Neuronal stem cell (in vitro differentiated cells): ENCODE results near the gene APBB2.
A peak's percentile ranks its signal among the peaks of the same experiment; 100 is the strongest.

ENCODE experiments used
- DNase-seq: peaks from one replicate; pipeline ENCODE4 v3.0.0-alpha.2; 2013; ENCODE audit warnings: low spot score
- H2AFZ ChIP-seq: one replicate; pipeline ENCODE4 v1.6.1; 2013; ENCODE audit warnings: mild to moderate bottlenecking, low read length, inconsistent platforms
- H2AK5ac ChIP-seq: 2 replicates; pipeline ENCODE4 v1.6.1; 2013; ENCODE audit warnings: low read depth, mild to moderate bottlenecking, inconsistent platforms, low read length, moderate library complexity, mixed read lengths
- H2BK120ac ChIP-seq: 2 replicates; pipeline ENCODE4 v1.6.1; 2013; ENCODE audit warnings: low read depth, mild to moderate bottlenecking, inconsistent platforms, low read length, moderate library complexity, mixed read lengths
- H2BK12ac ChIP-seq: one replicate; pipeline ENCODE4 v1.6.1; 2013; ENCODE audit warnings: low read length, inconsistent platforms
- H2BK15ac ChIP-seq: 2 replicates; pipeline ENCODE4 v1.6.1; 2013; ENCODE audit warnings: mild to moderate bottlenecking, low read length, inconsistent platforms, mixed read lengths
- H2BK5ac ChIP-seq: one replicate; pipeline ENCODE4 v1.6.1; 2013; ENCODE audit warnings: inconsistent platforms, mild to moderate bottlenecking, low read length, moderate library complexity
- H3K14ac ChIP-seq: one replicate; pipeline ENCODE4 v1.6.1; 2013; ENCODE audit warnings: low read length, inconsistent platforms
- H3K18ac ChIP-seq: 2 replicates; pipeline ENCODE4 v1.6.1; 2013; ENCODE audit warnings: low read length, inconsistent platforms
- H3K23ac ChIP-seq: 2 replicates; pipeline ENCODE4 v1.6.1; 2013; ENCODE audit warnings: low read depth, mild to moderate bottlenecking, mixed read lengths, low read length, inconsistent platforms; ENCODE audit not compliant: poor library complexity
- H3K27ac ChIP-seq: replicated peaks from 3 replicates; pipeline ENCODE4 v1.5.1; 2013; ENCODE audit warnings: low read length, inconsistent platforms
- H3K27me3 ChIP-seq, 3 experiments: 2 replicates each; pipeline ENCODE4 v1.6.1; 2013; ENCODE audit warnings: low read length in 3 of 3, mild to moderate bottlenecking in 2 of 3, inconsistent platforms in 1 of 3, low read depth in 1 of 3, mixed read lengths in 1 of 3, moderate library complexity in 1 of 3; ENCODE audit not compliant: control insufficient read depth in 3 of 3, insufficient read depth in 3 of 3
- H3K36me3 ChIP-seq, 2 donors: replicated peaks in 1 of 2; 2 replicates each; pipeline ENCODE4 v1.6.1; 2013; ENCODE audit warnings: low read length in 2 of 2; ENCODE audit not compliant: control insufficient read depth in 2 of 2, insufficient read depth in 2 of 2
- H3K4ac ChIP-seq: 2 replicates; pipeline ENCODE4 v1.6.1; 2013; ENCODE audit warnings: inconsistent platforms, mild to moderate bottlenecking, low read length, moderate library complexity
- H3K4me1 ChIP-seq, 2 donors: 1 replicate in 1 of 2; 2 replicates in 1 of 2; pipeline ENCODE4 v1.6.1; 2013; ENCODE audit warnings: low read length in 2 of 2, low read depth in 1 of 2; ENCODE audit not compliant: control insufficient read depth in 2 of 2, insufficient read depth in 1 of 2
- H3K4me2 ChIP-seq: one replicate; pipeline ENCODE4 v1.6.1; 2013; ENCODE audit warnings: mild to moderate bottlenecking, low read length, inconsistent platforms; ENCODE audit not compliant: insufficient read depth, poor library complexity, severe bottlenecking
- H3K4me3 ChIP-seq, 2 donors: 2 replicates each; pipeline ENCODE4 v1.5.1; 2013; ENCODE audit warnings: low read length in 2 of 2, mild to moderate bottlenecking in 2 of 2, inconsistent platforms in 1 of 2, moderate library complexity in 1 of 2
- H3K79me1 ChIP-seq: one replicate; pipeline ENCODE4 v1.6.1; 2013; ENCODE audit warnings: low read depth, mild to moderate bottlenecking, inconsistent platforms, low read length, moderate library complexity
- H3K9ac ChIP-seq: one replicate; pipeline ENCODE4 v1.6.1; 2013; ENCODE audit warnings: mild to moderate bottlenecking, low read depth, low read length, inconsistent platforms; ENCODE audit not compliant: poor library complexity
- H3K9me3 ChIP-seq, 2 donors: replicated peaks in 1 of 2; 2 replicates each; pipeline versions ENCODE3 to v1.6.1; 2013; ENCODE audit warnings: low read length in 2 of 2, mild to moderate bottlenecking in 2 of 2, inconsistent platforms in 1 of 2, low read depth in 1 of 2, mixed read lengths in 1 of 2, moderate library complexity in 1 of 2; ENCODE audit not compliant: control insufficient read depth in 2 of 2, insufficient read depth in 1 of 2
- H4K8ac ChIP-seq: one replicate; pipeline ENCODE4 v1.6.1; 2013; ENCODE audit warnings: low read depth, mild to moderate bottlenecking, inconsistent platforms, low read length, moderate library complexity
- H4K91ac ChIP-seq: one replicate; pipeline ENCODE4 v1.6.1; 2013; ENCODE audit warnings: low read length, low read depth, mild to moderate bottlenecking, inconsistent platforms; ENCODE audit not compliant: poor library complexity
- WGBS, 2 donors: extraction: QIAGEN DNeasy Blood & Tissue Kit; methylation state at CpG; one replicate each; pipeline ENCODE4 v1.1.7; 2013; ENCODE audit warnings: missing lambda C conversion rate in 2 of 2, mixed read lengths in 1 of 2; ENCODE audit not compliant: insufficient read length in 2 of 2, insufficient replicate concordance in 1 of 2; ENCODE audit errors: extremely low coverage in 2 of 2; 5-methylcytosine and 5-hydroxymethylcytosine counted together

APBB2 gene

GRCh38 chr4:41160012-41160789 is 54.1 kb downstream of the APBB2 start:
- DNase-seq: no peak
- Histone ChIP-seq H3K4ac (peak overlapping the region; percentile 59), H4K8ac (no peak overlapping the region), H3K23ac (peak overlapping the region; percentile 39), H3K4me1 (peaks cover 0 to 2% of the 10 kb centered on the region in 2 donors), H3K9ac (no peak overlapping the region), H2BK5ac (no peak overlapping the region), H2BK120ac (no peak overlapping the region), H2BK12ac (no peak overlapping the region), H2BK15ac (no peak overlapping the region), H3K4me2 (no peak overlapping the region), H2AFZ (no peak overlapping the region), H3K36me3 (no peaks in the 10 kb centered on the region), H3K27me3 (peaks cover 0 to 4% (median 0%) of the 10 kb centered on the region in 3 experiments), H3K79me1 (no peaks in the 10 kb centered on the region), H3K9me3 (no peaks in the 10 kb centered on the region), H3K14ac (no peak overlapping the region), H2AK5ac (no peak overlapping the region), H3K27ac (no peak overlapping the region), H4K91ac (no peak overlapping the region), H3K4me3 (no peak overlapping the region), H3K18ac (peak overlapping the region; percentile 61)
- WGBS, 2 donors: no CpG with 5 or more reads among the region's 10 CpGs

GRCh38 chr4:41158756-41159155 is 55.6 kb downstream of the APBB2 start:
- peaks cover 0 to 2% of the 10 kb centered on the region in 2 donors for H3K4me1 ChIP-seq
- no peak overlapping the region for H3K4me2 ChIP-seq
- H2BK12ac ChIP-seq: no peak overlapping the region
- no peak overlapping the region for H2BK15ac ChIP-seq
- no peak overlapping the region for H3K27ac ChIP-seq
- no CpG with 5 or more reads among the region's 5 CpGs for WGBS, 2 donors
- H3K4me3 ChIP-seq: no peak overlapping the region
- no peak overlapping the region for H3K4ac ChIP-seq
- H3K14ac ChIP-seq: no peak overlapping the region
- H2BK5ac ChIP-seq: no peak overlapping the region
- no peak overlapping the region for H2AK5ac ChIP-seq
- no peak for DNase-seq
- H3K18ac ChIP-seq: no peak overlapping the region
- no peaks in the 10 kb centered on the region for H3K36me3 ChIP-seq
- H3K27me3 ChIP-seq: peaks cover 0 to 4% (median 0%) of the 10 kb centered on the region in 3 experiments
- no peak overlapping the region for H4K91ac ChIP-seq
- no peak overlapping the region for H4K8ac ChIP-seq
- no peak overlapping the region for H3K23ac ChIP-seq
- no peak overlapping the region for H2AFZ ChIP-seq
- no peaks in the 10 kb centered on the region for H3K9me3 ChIP-seq
- H3K79me1 ChIP-seq: no peaks in the 10 kb centered on the region
- H3K9ac ChIP-seq: no peak overlapping the region
- H2BK120ac ChIP-seq: no peak overlapping the region

GRCh38 chr4:41158274-41158673 is 56.1 kb downstream of the APBB2 start:
- Histone ChIP-seq H3K4me3 (no peak overlapping the region), H3K4me1 (peaks cover 0 to 2% of the 10 kb centered on the region in 2 donors), H3K4ac (no peak overlapping the region), H3K79me1 (no peaks in the 10 kb centered on the region), H3K18ac (no peak overlapping the region), H2BK12ac (no peak overlapping the region), H2AK5ac (no peak overlapping the region), H3K9me3 (no peaks in the 10 kb centered on the region), H3K14ac (no peak overlapping the region), H2BK15ac (no peak overlapping the region), H2BK120ac (no peak overlapping the region), H4K91ac (no peak overlapping the region), H3K23ac (no peak overlapping the region), H3K36me3 (no peaks in the 10 kb centered on the region), H3K4me2 (no peak overlapping the region), H4K8ac (no peak overlapping the region), H2AFZ (no peak overlapping the region), H2BK5ac (no peak overlapping the region), H3K9ac (no peak overlapping the region), H3K27ac (no peak overlapping the region), H3K27me3 (peaks cover 0 to 4% (median 0%) of the 10 kb centered on the region in 3 experiments)
- DNase-seq: no peak
- WGBS, 2 donors: no CpG with 5 or more reads among the region's 1 CpG

GRCh38 chr4:41157009-41157408 is 57.3 kb downstream of the APBB2 start:
- Histone ChIP-seq H3K9ac (no peak overlapping the region), H3K4me1 (peaks cover 0 to 2% of the 10 kb centered on the region in 2 donors), H2AK5ac (no peak overlapping the region), H4K91ac (no peak overlapping the region), H3K9me3 (no peaks in the 10 kb centered on the region), H3K27ac (no peak overlapping the region), H3K4me3 (no peak overlapping the region), H2AFZ (no peak overlapping the region), H2BK12ac (no peak overlapping the region), H3K18ac (no peak overlapping the region), H3K23ac (no peak overlapping the region), H3K4me2 (no peak overlapping the region), H2BK5ac (no peak overlapping the region), H3K4ac (no peak overlapping the region), H2BK15ac (no peak overlapping the region), H4K8ac (no peak overlapping the region), H3K14ac (no peak overlapping the region), H3K27me3 (peaks cover 0 to 7% (median 0%) of the 10 kb centered on the region in 3 experiments), H3K36me3 (no peaks in the 10 kb centered on the region), H2BK120ac (no peak overlapping the region), H3K79me1 (no peaks in the 10 kb centered on the region)
- no CpG with 5 or more reads among the region's 6 CpGs for WGBS, 2 donors
- DNase-seq: no peak
